ENCODE measurements around the gene SMAD6.

DNA sequence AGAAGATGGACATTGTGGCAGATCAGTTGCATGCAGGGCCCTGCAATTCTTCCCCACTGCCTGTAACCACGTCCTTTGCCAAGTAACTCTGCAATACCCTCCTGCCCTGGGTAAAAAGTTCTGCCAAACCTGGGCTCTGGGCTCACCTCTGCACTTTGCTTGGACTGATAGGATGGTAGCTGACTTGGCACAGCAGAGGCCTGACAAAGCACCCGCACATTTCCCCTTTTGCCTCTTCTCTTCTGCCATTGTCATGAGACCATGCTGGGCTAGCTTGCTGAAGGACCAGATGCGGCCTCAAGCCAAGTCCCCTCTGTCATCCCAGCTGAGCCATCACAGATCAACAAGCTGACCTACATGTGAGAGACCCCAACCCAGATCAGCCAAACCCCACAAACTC lies 122.4 kb downstream of the SMAD6 start:
- TF ChIP-seq, protein P1, sequence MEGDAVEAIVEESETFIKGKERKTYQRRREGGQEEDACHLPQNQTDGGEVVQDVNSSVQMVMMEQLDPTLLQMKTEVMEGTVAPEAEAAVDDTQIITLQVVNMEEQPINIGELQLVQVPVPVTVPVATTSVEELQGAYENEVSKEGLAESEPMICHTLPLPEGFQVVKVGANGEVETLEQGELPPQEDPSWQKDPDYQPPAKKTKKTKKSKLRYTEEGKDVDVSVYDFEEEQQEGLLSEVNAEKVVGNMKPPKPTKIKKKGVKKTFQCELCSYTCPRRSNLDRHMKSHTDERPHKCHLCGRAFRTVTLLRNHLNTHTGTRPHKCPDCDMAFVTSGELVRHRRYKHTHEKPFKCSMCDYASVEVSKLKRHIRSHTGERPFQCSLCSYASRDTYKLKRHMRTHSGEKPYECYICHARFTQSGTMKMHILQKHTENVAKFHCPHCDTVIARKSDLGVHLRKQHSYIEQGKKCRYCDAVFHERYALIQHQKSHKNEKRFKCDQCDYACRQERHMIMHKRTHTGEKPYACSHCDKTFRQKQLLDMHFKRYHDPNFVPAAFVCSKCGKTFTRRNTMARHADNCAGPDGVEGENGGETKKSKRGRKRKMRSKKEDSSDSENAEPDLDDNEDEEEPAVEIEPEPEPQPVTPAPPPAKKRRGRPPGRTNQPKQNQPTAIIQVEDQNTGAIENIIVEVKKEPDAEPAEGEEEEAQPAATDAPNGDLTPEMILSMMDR (IDR thresholded peaks at IDR 0.05; ENCODE audit: low read depth, low read length), result no peak
- TF ChIP-seq POLR2A (IDR thresholded peaks at IDR 0.05; ENCODE audit: extremely low read depth, insufficient read length) (no peak), MYC (IDR thresholded peaks at IDR 0.05; ENCODE audit: low read depth, low read length) (no peak)
